ENCODE data around the gene TXN2.
A peak's percentile ranks its signal among the peaks of the same experiment; 100 is the strongest.

Gene TXN2

DNA sequence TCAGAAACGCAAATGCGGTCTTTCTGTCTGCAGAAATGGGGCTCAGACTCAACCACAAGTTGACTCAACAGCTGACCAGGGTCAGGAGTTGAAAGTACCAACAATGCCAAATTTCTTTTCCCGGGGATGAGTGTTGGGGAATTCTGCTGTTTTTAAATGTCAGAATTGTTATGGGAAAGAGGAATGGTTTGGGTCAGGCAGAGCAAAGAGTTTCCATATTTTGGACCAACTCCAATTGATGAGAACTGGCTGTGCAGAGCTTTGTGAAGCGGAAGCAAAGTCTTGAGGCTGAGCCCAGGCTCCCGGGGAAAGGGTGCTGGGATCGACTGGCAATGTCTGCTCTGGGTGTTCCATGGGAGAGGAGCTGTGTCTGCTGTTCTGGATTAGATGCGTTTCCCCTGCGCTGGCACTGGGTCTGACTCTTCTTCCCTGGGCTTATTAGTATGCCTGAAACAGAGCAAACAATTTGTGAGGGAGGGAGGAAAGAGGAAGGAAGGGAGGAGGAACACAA is 36.2 kb downstream of the TXN2 start:
- TF ChIP-seq, protein P1, sequence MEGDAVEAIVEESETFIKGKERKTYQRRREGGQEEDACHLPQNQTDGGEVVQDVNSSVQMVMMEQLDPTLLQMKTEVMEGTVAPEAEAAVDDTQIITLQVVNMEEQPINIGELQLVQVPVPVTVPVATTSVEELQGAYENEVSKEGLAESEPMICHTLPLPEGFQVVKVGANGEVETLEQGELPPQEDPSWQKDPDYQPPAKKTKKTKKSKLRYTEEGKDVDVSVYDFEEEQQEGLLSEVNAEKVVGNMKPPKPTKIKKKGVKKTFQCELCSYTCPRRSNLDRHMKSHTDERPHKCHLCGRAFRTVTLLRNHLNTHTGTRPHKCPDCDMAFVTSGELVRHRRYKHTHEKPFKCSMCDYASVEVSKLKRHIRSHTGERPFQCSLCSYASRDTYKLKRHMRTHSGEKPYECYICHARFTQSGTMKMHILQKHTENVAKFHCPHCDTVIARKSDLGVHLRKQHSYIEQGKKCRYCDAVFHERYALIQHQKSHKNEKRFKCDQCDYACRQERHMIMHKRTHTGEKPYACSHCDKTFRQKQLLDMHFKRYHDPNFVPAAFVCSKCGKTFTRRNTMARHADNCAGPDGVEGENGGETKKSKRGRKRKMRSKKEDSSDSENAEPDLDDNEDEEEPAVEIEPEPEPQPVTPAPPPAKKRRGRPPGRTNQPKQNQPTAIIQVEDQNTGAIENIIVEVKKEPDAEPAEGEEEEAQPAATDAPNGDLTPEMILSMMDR (IDR thresholded peaks at IDR 0.05), result no peak
- no peak for DNase-seq (ENCODE audit: low spot score)
- H3K27ac ChIP-seq, result peak overlapping the region in 1 of 2 donors; percentile 77
- H3K4me3 ChIP-seq, result no peak overlapping the region

DNA sequence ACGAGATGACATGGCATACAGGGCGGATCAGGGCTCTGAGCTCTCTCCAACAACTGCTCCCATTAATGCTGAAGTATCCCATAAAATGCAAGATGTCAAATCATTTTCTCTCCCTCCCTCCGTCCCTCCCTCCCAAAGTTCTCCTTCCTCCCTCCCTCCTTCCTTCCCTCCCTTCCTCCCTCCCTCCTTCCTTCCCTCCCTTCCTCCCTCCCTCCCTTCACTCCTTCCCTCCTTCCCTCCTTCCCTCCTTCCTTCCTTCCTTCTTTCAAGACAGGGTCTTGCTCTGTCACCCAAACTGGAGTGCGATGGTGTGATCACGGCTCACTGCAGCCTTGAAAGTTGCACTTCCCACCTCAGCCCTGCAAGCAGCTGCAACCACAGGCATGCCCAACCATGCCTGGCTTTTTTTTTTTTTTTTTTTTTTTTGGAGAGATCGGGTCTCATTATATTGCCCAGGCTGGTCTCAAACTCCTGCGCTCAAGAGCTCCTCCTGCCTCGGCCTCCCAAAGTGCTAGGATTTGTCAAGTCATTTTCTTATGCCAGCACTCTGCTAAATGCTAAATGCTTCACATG is 38.2 kb downstream of the TXN2 start:
- TF ChIP-seq, protein P1 (IDR thresholded peaks at IDR 0.05), result no peak
- no peak overlapping the region for H3K27ac ChIP-seq

DNA sequence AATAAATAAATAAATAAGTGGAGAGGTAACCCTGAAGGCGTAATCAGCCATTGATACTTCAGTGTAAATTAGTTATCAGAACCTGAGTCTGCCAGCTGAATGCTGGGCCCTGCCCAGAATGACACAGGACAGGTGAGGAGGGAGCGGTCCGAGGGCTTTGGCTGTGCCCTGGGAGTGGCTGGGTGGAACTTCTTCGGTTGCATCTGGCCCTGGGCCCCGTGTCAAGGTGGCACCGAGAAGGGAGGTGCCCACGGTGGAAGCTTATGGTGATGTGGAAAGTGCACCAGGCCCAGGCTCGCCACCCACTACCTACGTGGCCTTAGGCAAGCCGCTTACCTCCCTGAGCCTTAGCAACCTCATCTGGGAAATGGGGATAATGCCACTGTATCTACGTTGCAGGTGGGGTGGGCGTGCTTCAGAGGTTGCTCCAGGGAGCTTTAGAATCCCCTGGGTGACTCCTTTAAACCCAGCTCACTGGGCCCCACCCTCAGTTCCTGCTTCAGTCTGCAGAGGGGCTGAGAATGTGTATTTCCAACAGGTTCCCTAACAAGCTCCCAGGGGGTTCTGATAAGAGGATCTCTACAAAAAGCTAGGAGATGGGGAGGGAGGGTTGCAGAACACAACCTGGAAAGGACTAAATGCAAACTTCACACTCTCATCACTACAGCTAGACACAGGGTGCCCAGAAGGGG is 38.8 kb downstream of the TXN2 start:
- Histone ChIP-seq H3K4me3 (no peak overlapping the region), H3K27ac (no peak overlapping the region)
- no peak for DNase-seq (ENCODE audit: low spot score)
- TF ChIP-seq, protein P1 (IDR thresholded peaks at IDR 0.05), result no peak

More for the DNA sequence above, 38.2 kb downstream of the TXN2 start:
- no peak for DNase-seq (ENCODE audit: low spot score)
- no peak overlapping the region for H3K4me3 ChIP-seq

DNA sequence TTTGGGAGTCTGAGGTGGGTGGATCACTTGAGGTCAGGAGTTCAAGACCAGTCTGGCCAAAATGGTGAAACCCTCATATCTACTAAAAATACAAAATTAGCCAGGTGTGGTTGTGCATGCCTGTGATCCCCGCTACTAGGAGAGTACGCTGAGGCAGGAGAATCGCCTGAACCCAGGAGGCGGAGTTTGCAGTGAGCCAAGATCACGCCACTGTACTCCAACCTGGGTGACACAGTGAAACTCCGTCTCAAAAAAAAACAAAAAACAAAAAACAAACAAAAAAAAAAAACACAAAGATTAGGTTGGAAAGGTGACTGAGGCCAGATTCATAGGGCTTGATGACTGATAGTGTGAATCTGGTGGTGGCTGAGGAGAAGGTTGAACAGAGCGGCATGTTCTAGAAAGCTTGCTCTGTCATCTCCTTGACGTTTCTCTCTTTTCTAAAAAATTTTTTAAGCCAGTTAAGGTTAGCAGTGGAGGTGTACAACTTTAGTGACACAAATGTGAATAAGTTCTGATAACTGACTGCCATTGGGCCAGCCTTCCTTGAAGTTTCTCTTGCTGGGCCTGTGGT is 40.9 kb downstream of the TXN2 start:
- no peak for DNase-seq (ENCODE audit: low spot score)
- Histone ChIP-seq H3K27ac (peak overlapping the region; percentile 14 to 64), H3K4me3 (no peak overlapping the region)
- TF ChIP-seq, protein P1 (IDR thresholded peaks at IDR 0.05), result no peak

DNA sequence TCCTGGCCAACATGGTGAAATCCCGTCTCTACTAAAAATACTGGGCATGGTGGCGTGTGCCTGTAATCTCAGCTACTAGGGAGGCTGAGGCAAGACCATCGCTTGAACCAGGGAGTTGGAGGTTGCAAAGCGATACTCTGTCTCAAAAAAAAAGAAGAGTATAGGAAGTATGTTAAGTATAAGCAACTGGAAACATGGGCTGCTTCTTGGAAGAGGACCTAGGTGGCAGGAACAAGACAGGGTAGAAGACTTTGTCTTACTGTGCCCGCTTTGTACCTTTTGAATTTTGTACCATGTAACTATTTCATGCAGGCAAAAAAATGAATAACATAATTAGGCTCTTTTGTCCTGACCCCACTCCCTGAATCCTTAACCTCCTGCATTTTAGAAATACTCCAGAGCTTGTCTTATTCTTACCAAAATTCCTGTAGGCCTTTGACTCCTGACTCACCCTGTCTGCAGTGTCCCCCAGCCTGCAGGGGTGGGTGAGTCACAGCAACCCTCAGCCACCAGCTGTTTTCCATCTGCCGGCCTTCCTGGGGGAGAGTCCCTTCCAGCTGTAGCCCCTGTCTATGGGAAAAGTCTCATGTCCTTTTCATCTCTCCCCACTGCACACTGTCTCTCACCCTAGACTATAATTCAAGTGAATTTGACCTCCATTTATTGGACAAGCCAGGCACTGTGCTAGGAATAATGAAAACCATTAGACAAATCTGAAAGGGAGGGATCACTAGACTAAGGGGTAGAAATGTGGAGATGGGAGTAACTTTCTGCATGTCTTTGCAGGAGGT is 41.8 kb downstream of the TXN2 start:
- TF ChIP-seq, protein P1 (IDR thresholded peaks at IDR 0.05), result no peak
- DNase-seq (ENCODE audit: low spot score), result no peak
- peak overlapping the region; percentile 14 to 64 for H3K27ac ChIP-seq
- no peak overlapping the region for H3K4me3 ChIP-seq

DNA sequence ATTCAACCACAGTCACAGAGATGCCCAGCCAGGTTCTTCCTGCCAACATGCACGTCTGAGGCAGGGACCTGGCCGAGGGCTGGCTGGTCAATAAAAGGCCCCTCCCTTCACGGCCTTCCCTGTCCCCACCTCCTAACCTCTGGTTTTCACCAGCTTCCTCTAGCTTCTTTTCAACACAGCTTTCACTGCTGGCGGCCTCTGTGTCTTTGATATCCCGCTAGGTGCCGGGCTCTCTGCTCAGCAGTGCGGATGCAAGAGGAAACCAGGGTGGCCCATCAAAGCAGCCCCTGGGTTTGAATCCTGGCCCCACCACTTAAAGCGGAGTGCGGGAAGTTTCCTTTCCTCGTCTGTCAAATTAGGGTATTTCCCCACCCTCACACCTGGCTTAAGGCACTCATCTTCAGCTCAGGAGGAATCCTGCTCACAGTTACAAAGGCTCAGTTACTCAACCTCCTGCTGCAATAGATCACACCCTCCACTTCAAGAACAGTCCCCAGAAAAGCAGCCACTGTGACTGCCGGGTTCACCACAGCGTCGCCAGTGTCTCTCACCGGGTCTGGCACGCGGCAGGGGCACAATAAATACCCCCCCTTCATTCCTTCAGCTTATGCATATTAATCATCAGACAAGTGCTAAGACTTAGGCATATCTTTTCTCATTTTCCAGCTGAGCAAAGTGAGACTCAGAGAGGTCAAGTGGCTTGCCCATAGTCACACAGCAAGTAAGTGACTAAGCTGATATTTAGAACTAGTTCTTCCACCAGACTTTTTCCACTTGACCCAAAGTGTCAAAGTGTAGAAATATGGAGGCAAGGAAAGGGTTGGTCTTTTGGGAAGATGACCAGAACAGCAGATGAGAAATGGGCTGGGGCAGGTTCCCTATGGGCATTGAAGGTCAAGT is 45.7 kb downstream of the TXN2 start:
- DNase-seq (ENCODE audit: low spot score), result no peak
- H3K27ac ChIP-seq, result no peak overlapping the region
- TF ChIP-seq, protein P1 (IDR thresholded peaks at IDR 0.05), result no peak
- no peak overlapping the region for H3K4me3 ChIP-seq

All from coronary artery (tissue), 2 donors.